Transverse colon (tissue), 4 donors: Measurements from ENCODE around the gene PARVA.
"Not testable (repeated sequence)": the region's sequence is repeated elsewhere in the genome, so short reads cannot be mapped to it uniquely, and the experiment has no call there.

ENCODE experiments used
- EP300 ChIP-seq: sonication (generic); formaldehyde crosslinking; IDR thresholded peaks from one replicate; pipeline ENCODE4 v1.6.1; 2017; ENCODE audit warnings: antibody characterized with exemption, low read depth
- POLR2A ChIP-seq: fragments of 450-650 bp; IDR thresholded peaks from one replicate; pipeline ENCODE4 v1.6.1; 2016; ENCODE audit warnings: antibody characterized with exemption, mild to moderate bottlenecking, moderate library complexity
- POLR2AphosphoS5 ChIP-seq, 3 donors: sonication (generic); formaldehyde crosslinking; IDR thresholded peaks; one replicate each; pipeline ENCODE4 v1.6.1; 2016; ENCODE audit warnings: antibody characterized with exemption in 3 of 3
- TF ChIP-seq, protein P1 (sequence below), 5 experiments: fragments of 200-600 bp in 3 of 5; fragments of 450-650 bp in 2 of 5; sonication (generic) in 3 of 5; IDR thresholded peaks; 1 replicate in 2 of 5; 2 replicates in 3 of 5; pipeline ENCODE4 v1.5.1; 2016 to 2017; ENCODE audit warnings: antibody characterized with exemption in 5 of 5, inconsistent platforms in 3 of 5, mild to moderate bottlenecking in 2 of 5, moderate library complexity in 1 of 5

DNA sequence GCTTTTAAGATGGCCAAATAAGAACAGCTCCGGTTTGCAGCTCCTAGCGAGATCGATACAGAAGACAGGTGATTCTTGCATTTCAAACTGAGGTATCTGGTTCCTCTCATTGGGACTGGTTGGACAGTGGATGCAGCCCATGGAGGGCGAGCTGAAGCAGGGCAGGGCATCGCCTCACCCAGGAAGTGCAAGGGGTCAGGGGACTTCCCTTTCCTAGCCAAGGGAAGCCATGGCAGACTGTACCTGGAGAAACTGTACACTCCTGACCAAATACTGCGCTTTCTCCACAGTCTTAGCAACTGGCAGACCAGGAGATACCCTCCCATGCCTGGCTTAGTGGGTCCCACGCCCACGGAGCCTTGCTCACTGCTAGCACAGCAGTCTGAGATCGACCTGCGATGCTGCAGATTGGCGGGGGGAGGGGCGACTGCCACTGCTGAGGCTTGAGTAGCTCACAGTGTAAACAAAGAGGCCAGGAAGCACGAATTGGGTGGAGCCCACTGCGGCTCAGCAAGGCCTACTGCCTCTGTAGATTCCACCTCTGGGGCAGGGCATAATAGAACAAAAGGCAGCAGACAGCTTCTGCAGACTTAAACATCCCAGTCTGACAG, 11.3 kb upstream of the PARVA start:
- TF ChIP-seq, protein P1, sequence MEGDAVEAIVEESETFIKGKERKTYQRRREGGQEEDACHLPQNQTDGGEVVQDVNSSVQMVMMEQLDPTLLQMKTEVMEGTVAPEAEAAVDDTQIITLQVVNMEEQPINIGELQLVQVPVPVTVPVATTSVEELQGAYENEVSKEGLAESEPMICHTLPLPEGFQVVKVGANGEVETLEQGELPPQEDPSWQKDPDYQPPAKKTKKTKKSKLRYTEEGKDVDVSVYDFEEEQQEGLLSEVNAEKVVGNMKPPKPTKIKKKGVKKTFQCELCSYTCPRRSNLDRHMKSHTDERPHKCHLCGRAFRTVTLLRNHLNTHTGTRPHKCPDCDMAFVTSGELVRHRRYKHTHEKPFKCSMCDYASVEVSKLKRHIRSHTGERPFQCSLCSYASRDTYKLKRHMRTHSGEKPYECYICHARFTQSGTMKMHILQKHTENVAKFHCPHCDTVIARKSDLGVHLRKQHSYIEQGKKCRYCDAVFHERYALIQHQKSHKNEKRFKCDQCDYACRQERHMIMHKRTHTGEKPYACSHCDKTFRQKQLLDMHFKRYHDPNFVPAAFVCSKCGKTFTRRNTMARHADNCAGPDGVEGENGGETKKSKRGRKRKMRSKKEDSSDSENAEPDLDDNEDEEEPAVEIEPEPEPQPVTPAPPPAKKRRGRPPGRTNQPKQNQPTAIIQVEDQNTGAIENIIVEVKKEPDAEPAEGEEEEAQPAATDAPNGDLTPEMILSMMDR (IDR thresholded peaks at IDR 0.05), result not testable (repeated sequence)
- not testable (repeated sequence) for TF ChIP-seq POLR2A; POLR2AphosphoS5 (IDR thresholded peaks at IDR 0.05); EP300
